HEK293T (cell line): ENCODE results near the gene TM9SF3.
"Not testable (repeated sequence)": the region's sequence is repeated elsewhere in the genome, so short reads cannot be mapped to it uniquely, and the experiment has no call there.

Experiments used
- CTCF ChIA-PET: fragments of 350-600 bp; formaldehyde crosslinking; extraction: SDS; loops from one replicate; lab custom pipeline; 2021; ENCODE audit warnings: antibody characterized with exemption, inconsistent platforms; lab: Yijun Ruan, JAX
- POLR2A ChIA-PET: fragments of 350-600 bp; formaldehyde crosslinking; extraction: SDS; loops from one replicate; lab custom pipeline; 2020; ENCODE audit warnings: antibody characterized with exemption, inconsistent platforms; lab: Yijun Ruan, JAX
- DNase-seq: peaks from one replicate; pipeline ENCODE4 v3.0.0; 2012; ENCODE audit warnings: mixed read lengths; ENCODE audit errors: extremely low spot score
- ARNT ChIP-seq: fragments of 450-650 bp; IDR thresholded peaks from 2 replicates; pipeline ENCODE4 v1.6.1; 2017; ENCODE audit warnings: mild to moderate bottlenecking
- BHLHE40 ChIP-seq: fragments of 450-650 bp; IDR thresholded peaks from 2 replicates; pipeline ENCODE4 v1.6.1; 2016; ENCODE audit warnings: mild to moderate bottlenecking, moderate library complexity, borderline replicate concordance
- CTBP1 ChIP-seq: fragments of 450-650 bp; IDR thresholded peaks from 2 replicates; pipeline ENCODE4 v1.6.1; 2016; ENCODE audit warnings: borderline replicate concordance
- ELF4 ChIP-seq: fragments of 450-650 bp; IDR thresholded peaks from 2 replicates; pipeline ENCODE4 v1.6.1; 2017; ENCODE audit warnings: antibody characterized with exemption
- FOXA1 ChIP-seq: fragments of 450-650 bp; IDR thresholded peaks from 2 replicates; pipeline ENCODE4 v1.6.1; 2016; ENCODE audit warnings: mild to moderate bottlenecking
- FOXK2 ChIP-seq: fragments of 450-650 bp; IDR thresholded peaks from 2 replicates; pipeline ENCODE4 v1.6.1; 2016; ENCODE audit warnings: mild to moderate bottlenecking
- FOXM1 ChIP-seq: fragments of 450-650 bp; IDR thresholded peaks from 2 replicates; pipeline ENCODE4 v1.6.1; 2017; ENCODE audit warnings: mild to moderate bottlenecking, borderline replicate concordance
- HDGF ChIP-seq: fragments of 450-650 bp; IDR thresholded peaks from 2 replicates; pipeline ENCODE4 v1.6.1; 2017; ENCODE audit warnings: antibody characterized with exemption, borderline replicate concordance
- L3MBTL2 ChIP-seq: fragments of 450-650 bp; conservative IDR thresholded peaks from 2 replicates; pipeline ENCODE4 v1.6.1; 2016; ENCODE audit warnings: mild to moderate bottlenecking
- LEF1 ChIP-seq: fragments of 450-650 bp; IDR thresholded peaks from 2 replicates; pipeline ENCODE4 v1.6.1; 2017; ENCODE audit warnings: mild to moderate bottlenecking, borderline replicate concordance
- NFRKB ChIP-seq: fragments of 450-650 bp; IDR thresholded peaks from 2 replicates; pipeline ENCODE4 v1.6.1; 2016; ENCODE audit warnings: mild to moderate bottlenecking, moderate library complexity
- PKNOX1 ChIP-seq: fragments of 450-650 bp; IDR thresholded peaks from 2 replicates; pipeline ENCODE4 v1.6.1; 2016
- SP1 ChIP-seq: fragments of 450-650 bp; IDR thresholded peaks from 2 replicates; pipeline ENCODE4 v1.6.1; 2017
- SUZ12 ChIP-seq: fragments of 450-650 bp; IDR thresholded peaks from 2 replicates; pipeline ENCODE4 v1.6.1; 2016; ENCODE audit warnings: mild to moderate bottlenecking
- TARDBP ChIP-seq: fragments of 450-650 bp; IDR thresholded peaks from 2 replicates; pipeline ENCODE4 v1.6.1; 2016
- ZNF384 ChIP-seq: fragments of 450-650 bp; IDR thresholded peaks from 2 replicates; pipeline ENCODE4 v1.6.1; 2016

The TM9SF3 gene

GRCh38 chr10:96578633-96579032 is 8.2 kb downstream of the TM9SF3 start:
- ChIA-PET CTCF (no interaction called here), POLR2A (no interaction called here)
- TF ChIP-seq LEF1: no peak
- TF ChIP-seq ZNF384: no peak
- no peak for TF ChIP-seq SP1
- TF ChIP-seq FOXK2: no peak
- TF ChIP-seq PKNOX1: no peak
- TF ChIP-seq HDGF: no peak
- no peak for TF ChIP-seq L3MBTL2
- no peak for TF ChIP-seq SUZ12
- no peak for TF ChIP-seq NFRKB
- TF ChIP-seq ARNT: no peak
- TF ChIP-seq CTBP1: no peak
- TF ChIP-seq ELF4: no peak
- no peak for TF ChIP-seq TARDBP
- DNase-seq: no peak

- ChIA-PET CTCF (no interaction called here), POLR2A (no interaction called here)
- TF ChIP-seq SP1 (no peak), FOXA1 (no peak), FOXM1 (no peak), FOXK2 (no peak), ARNT (no peak), BHLHE40 (no peak), ZNF384 (no peak), TARDBP (no peak), PKNOX1 (no peak), L3MBTL2 (no peak), SUZ12 (no peak), CTBP1 (no peak), NFRKB (no peak), LEF1 (no peak), ELF4 (no peak), HDGF (no peak)
- no peak for DNase-seq
Observed at GRCh38 chr10:96578022-96578421, 8.8 kb downstream of the TM9SF3 start.

- no peak for DNase-seq
- TF ChIP-seq ZNF384 (no peak), TARDBP (no peak), FOXA1 (no peak), SP1 (no peak), BHLHE40 (no peak), ELF4 (no peak)
- CTCF ChIA-PET: no interaction called here
- POLR2A ChIA-PET: no interaction called here
Observed at GRCh38 chr10:96577069-96577468, 9.7 kb downstream of the TM9SF3 start.

GRCh38 chr10:96576277-96576980 is 10.4 kb downstream of the TM9SF3 start:
- ChIA-PET CTCF (no interaction called here), POLR2A (no interaction called here)

GRCh38 chr10:96574564-96574963 is 12.2 kb downstream of the TM9SF3 start:
- CTCF ChIA-PET, DNase-seq, POLR2A ChIA-PET: not testable (repeated sequence)

More at GRCh38 chr10:96576277-96576980, 10.4 kb downstream of the TM9SF3 start:
- TF ChIP-seq BHLHE40 (no peak), ELF4 (no peak), ZNF384 (no peak), L3MBTL2 (no peak), TARDBP (no peak), PKNOX1 (no peak), CTBP1 (no peak), HDGF (no peak), NFRKB (no peak), ARNT (no peak), LEF1 (no peak), FOXM1 (no peak), FOXA1 (no peak), FOXK2 (no peak)
- DNase-seq: no peak

- ChIA-PET POLR2A (interaction anchor here (0.6 kb wide), 1 partner anchor 14 kb away, joined by 3 read pairs; no protein-coding TSS in a partner anchor), CTCF (no interaction called here)
- TF ChIP-seq FOXK2: no peak
- TF ChIP-seq PKNOX1: no peak
- TF ChIP-seq SUZ12: no peak
- no peak for TF ChIP-seq NFRKB
- TF ChIP-seq FOXM1: no peak
- TF ChIP-seq LEF1: no peak
- no peak for TF ChIP-seq CTBP1
- TF ChIP-seq ZNF384: no peak
- TF ChIP-seq SP1: no peak
- no peak for TF ChIP-seq FOXA1
- no peak for TF ChIP-seq ELF4
- no peak for TF ChIP-seq ARNT
- DNase-seq: no peak
Observed at GRCh38 chr10:96573036-96573435, 13.8 kb downstream of the TM9SF3 start.
